ENCODE results near the gene CDH13. TPM values are rescaled to one million over a fixed set of nuclear protein-coding genes. Genes with fewer than 3 reads are reported as not detected.

The CDH13 gene
- total RNA-seq, 2 experiments from 2014 or later = not detected

- Histone ChIP-seq H3K36me3 (ENCODE audit: insufficient read depth, low read length) (no peaks in the 10 kb centered on the region), H3K4me3 (ENCODE audit: low read depth, low read length, poor library complexity, severe bottlenecking) (no peak overlapping the region), H3K9me2 (ENCODE audit: insufficient read depth, low read length) (no peaks in the 10 kb centered on the region), H3K9me3 (ENCODE audit: low read length) (no peaks in the 10 kb centered on the region), H3K4me2 (ENCODE audit: low read length) (no peak overlapping the region), H4K20me1 (ENCODE audit: insufficient read depth, low read length) (no peaks in the 10 kb centered on the region), H3K4me1 (ENCODE audit: insufficient read depth, low read length, poor library complexity, severe bottlenecking) (no peaks in the 10 kb centered on the region), H2AFZ (ENCODE audit: low read length) (no peak overlapping the region), H3K79me2 (ENCODE audit: insufficient read depth, low read depth, low read length) (no peaks in the 10 kb centered on the region), H3K27ac (ENCODE audit: low read depth, low read length, poor library complexity, severe bottlenecking) (no peak overlapping the region)
- CTCF ChIA-PET (ENCODE audit: unreplicated experiment) = no interaction called here
- TF ChIP-seq CTCF (conservative IDR thresholded peaks at IDR 0.05; ENCODE audit: low read length) = no peak
- no peak for TF ChIP-seq EZH2phosphoT487 (IDR thresholded peaks at IDR 0.05; ENCODE audit: borderline replicate concordance, low read depth, low read length)
- intact Hi-C loops (cut with micrococcal nuclease; ENCODE audit: unreplicated experiment) = no loop called here
- POLR2A ChIA-PET = interaction anchor here (0.7 kb wide), 1 partner anchor 1103 kb away, joined by 3 read pairs; no protein-coding TSS in a partner anchor
- DNase-seq (ENCODE audit: low spot score) = no peak
- no TSS peak for BruUV-seq (replicated peaks)
These were observed 311.3 kb downstream of the CDH13 start for GRCh38 chr16:82937926-82938520.

- Histone ChIP-seq H3K27ac (ENCODE audit: low read depth, low read length, poor library complexity, severe bottlenecking) (no peak overlapping the region), H3K4me1 (ENCODE audit: insufficient read depth, low read length, poor library complexity, severe bottlenecking) (no peaks in the 10 kb centered on the region), H3K9me3 (ENCODE audit: low read length) (no peaks in the 10 kb centered on the region), H2AFZ (ENCODE audit: low read length) (no peak overlapping the region), H3K79me2 (ENCODE audit: insufficient read depth, low read depth, low read length) (no peaks in the 10 kb centered on the region), H3K4me2 (ENCODE audit: low read length) (no peak overlapping the region), H4K20me1 (ENCODE audit: insufficient read depth, low read length) (no peaks in the 10 kb centered on the region), H3K4me3 (ENCODE audit: low read depth, low read length, poor library complexity, severe bottlenecking) (no peak overlapping the region), H3K36me3 (ENCODE audit: insufficient read depth, low read length) (no peaks in the 10 kb centered on the region), H3K9me2 (ENCODE audit: insufficient read depth, low read length) (no peaks in the 10 kb centered on the region)
- intact Hi-C loops (cut with micrococcal nuclease; ENCODE audit: unreplicated experiment) = no loop called here
- no peak for TF ChIP-seq EZH2phosphoT487 (IDR thresholded peaks at IDR 0.05; ENCODE audit: borderline replicate concordance, low read depth, low read length)
- no peak for TF ChIP-seq CTCF (conservative IDR thresholded peaks at IDR 0.05; ENCODE audit: low read length)
- CTCF ChIA-PET (ENCODE audit: unreplicated experiment) = no interaction called here
- DNase-seq (ENCODE audit: low spot score) = no peak
- POLR2A ChIA-PET = no interaction called here
- BruUV-seq (replicated peaks) = no TSS peak
These were observed 316.6 kb downstream of the CDH13 start for GRCh38 chr16:82943371-82943770.

GRCh38 chr16:82945420-82946101 is 318.8 kb downstream of the CDH13 start:
- ChIA-PET CTCF (ENCODE audit: unreplicated experiment) (no interaction called here), POLR2A (no interaction called here)
- intact Hi-C loops (cut with micrococcal nuclease; ENCODE audit: unreplicated experiment) = no loop called here
- Histone ChIP-seq H3K27ac (ENCODE audit: low read depth, low read length, poor library complexity, severe bottlenecking) (no peak overlapping the region), H2AFZ (ENCODE audit: low read length) (no peak overlapping the region), H3K9me2 (ENCODE audit: insufficient read depth, low read length) (no peaks in the 10 kb centered on the region), H3K4me1 (ENCODE audit: insufficient read depth, low read length, poor library complexity, severe bottlenecking) (no peaks in the 10 kb centered on the region), H3K4me3 (ENCODE audit: low read depth, low read length, poor library complexity, severe bottlenecking) (no peak overlapping the region), H3K79me2 (ENCODE audit: insufficient read depth, low read depth, low read length) (no peaks in the 10 kb centered on the region), H3K4me2 (ENCODE audit: low read length) (no peak overlapping the region), H4K20me1 (ENCODE audit: insufficient read depth, low read length) (no peaks in the 10 kb centered on the region), H3K9me3 (ENCODE audit: low read length) (no peaks in the 10 kb centered on the region), H3K36me3 (ENCODE audit: insufficient read depth, low read length) (no peaks in the 10 kb centered on the region)
- TF ChIP-seq CTCF (conservative IDR thresholded peaks at IDR 0.05; ENCODE audit: low read length) (no peak), EZH2phosphoT487 (IDR thresholded peaks at IDR 0.05; ENCODE audit: borderline replicate concordance, low read depth, low read length) (no peak)
- no peak for DNase-seq (ENCODE audit: low spot score)
- no TSS peak for BruUV-seq (replicated peaks)

All from OCI-LY7 (cell line).